K562 (cell line): ENCODE results near the gene ZNF143.
"Not testable (repeated sequence)": the region's sequence is repeated elsewhere in the genome, so short reads cannot be mapped to it uniquely, and the experiment has no call there.

Experiments
- CTCF ChIP-seq, 3 experiments: IDR thresholded peaks in 2 of 3; conservative IDR thresholded peaks in 1 of 3; 2 replicates each; pipeline ENCODE4 v1.5.1; 2011 to 2012; ENCODE audit warnings: low read length in 3 of 3, mild to moderate bottlenecking in 3 of 3, control low read depth in 2 of 3, improper control_type of control experiment in 1 of 3, inconsistent platforms in 1 of 3, low read depth in 1 of 3, mixed read lengths in 1 of 3, moderate library complexity in 1 of 3; ENCODE audit not compliant: insufficient read depth in 2 of 3
- JUN ChIP-seq, 2 experiments: sonication (generic) in 1 of 2; formaldehyde crosslinking in 1 of 2; IDR thresholded peaks; 2 replicates each; pipeline versions ENCODE4 v1.6.1 to v1.8.0; 2012 to 2022; ENCODE audit warnings: borderline replicate concordance in 2 of 2, mild to moderate bottlenecking in 2 of 2, improper control_type of control experiment in 1 of 2, low read depth in 1 of 2, low read length in 1 of 2, missing genetic modification reagents in 1 of 2
- NFYB ChIP-seq: IDR thresholded peaks from 2 replicates; pipeline ENCODE4 v1.6.1; 2011; ENCODE audit warnings: mild to moderate bottlenecking, moderate library complexity; ENCODE audit not compliant: insufficient read length; ENCODE audit errors: extremely low read depth
- ZNF644 ChIP-seq: fragments of 200-800 bp; sonication (Bioruptor generic); IDR thresholded peaks from 2 replicates; pipeline ENCODE4 v1.6.1; 2016; ENCODE audit warnings: low read depth, missing genetic modification characterization, missing compliant biosample characterization
- TF ChIP-seq, protein P1 (sequence below): IDR thresholded peaks from 2 replicates; pipeline ENCODE4 v1.6.1; 2012; ENCODE audit warnings: low read depth, low read length, improper control_type of control experiment, borderline replicate concordance

DNA sequence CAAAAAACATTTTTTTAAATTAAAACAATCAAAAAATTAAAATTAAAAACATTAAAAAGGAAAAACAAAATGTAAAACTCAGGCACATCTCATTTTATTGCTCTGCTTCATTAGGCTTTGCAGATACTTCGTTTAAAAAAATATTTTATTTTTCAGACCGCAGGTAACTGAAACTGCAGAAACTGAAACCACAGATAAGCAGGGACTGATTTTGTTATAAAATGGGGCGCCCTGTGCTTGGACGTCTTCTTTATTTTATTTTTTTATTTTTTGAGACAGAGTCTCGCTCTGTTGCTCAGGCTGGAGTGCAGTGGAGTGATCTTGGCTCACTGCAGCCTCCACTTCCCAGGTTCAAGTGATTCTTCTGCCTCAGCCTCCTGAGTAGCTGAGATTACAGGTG is 88.4 kb downstream of the ZNF143 start:
- not testable (repeated sequence) for TF ChIP-seq NFYB; CTCF (IDR thresholded peaks at IDR 0.05 in 2 of 3, conservative IDR thresholded peaks at IDR 0.05 in 1 of 3; ENCODE audit: insufficient read depth in 2 of 3, low read depth in 1 of 3, low read length in 3 of 3); ZNF644; JUN (IDR thresholded peaks at IDR 0.05; ENCODE audit: borderline replicate concordance, low read depth, low read length); JUN (CRISPR knock-in tag; IDR thresholded peaks at IDR 0.05; ENCODE audit: borderline replicate concordance)
- TF ChIP-seq, protein P1, sequence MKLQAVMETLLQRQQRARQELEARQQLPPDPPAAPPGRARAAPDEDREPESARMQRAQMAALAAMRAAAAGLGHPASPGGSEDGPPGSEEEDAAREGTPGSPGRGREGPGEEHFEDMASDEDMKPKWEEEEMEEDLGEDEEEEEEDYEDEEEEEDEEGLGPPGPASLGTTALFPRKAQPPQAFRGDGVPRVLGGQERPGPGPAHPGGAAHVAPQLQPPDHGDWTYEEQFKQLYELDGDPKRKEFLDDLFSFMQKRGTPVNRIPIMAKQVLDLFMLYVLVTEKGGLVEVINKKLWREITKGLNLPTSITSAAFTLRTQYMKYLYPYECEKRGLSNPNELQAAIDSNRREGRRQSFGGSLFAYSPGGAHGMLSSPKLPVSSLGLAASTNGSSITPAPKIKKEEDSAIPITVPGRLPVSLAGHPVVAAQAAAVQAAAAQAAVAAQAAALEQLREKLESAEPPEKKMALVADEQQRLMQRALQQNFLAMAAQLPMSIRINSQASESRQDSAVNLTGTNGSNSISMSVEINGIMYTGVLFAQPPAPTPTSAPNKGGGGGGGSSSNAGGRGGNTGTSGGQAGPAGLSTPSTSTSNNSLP, result not testable (repeated sequence)
